ENCODE measurements around the gene ZFP92. TPM values are rescaled to one million over a fixed set of nuclear protein-coding genes. Genes with fewer than 3 reads are reported as not detected.

ZFP92 gene
- total and polyA plus RNA-seq, 2 donors (not counting 3 experiments of a cell fraction or from before 2014, with no cell fraction given) = 0.36 to 1.2 TPM

- H3K4me3 ChIP-seq (replicated peaks in 1 of 3; ENCODE audit: insufficient read depth in 1 of 3, low read depth in 1 of 3, low read length in 3 of 3) = no peak overlapping the region
- no peaks in the 10 kb centered on the region for H3K79me2 ChIP-seq (ENCODE audit: control insufficient read depth, insufficient read depth, low read length)
- no peaks in the 10 kb centered on the region for H3K9me1 ChIP-seq (replicated peaks; ENCODE audit: control insufficient read depth, extremely low read depth, insufficient read depth, low read length)
- no peak overlapping the region for H2AFZ ChIP-seq (ENCODE audit: low read depth, low read length)
- TF ChIP-seq EZH2 (IDR thresholded peaks at IDR 0.05; ENCODE audit: borderline replicate concordance, low read depth, low read length, severe bottlenecking) = no peak
- TF ChIP-seq POLR2AphosphoS5 (IDR thresholded peaks at IDR 0.05; ENCODE audit: insufficient read depth, low read depth, low read length) = no peak
- TF ChIP-seq MYC (IDR thresholded peaks at IDR 0.05; ENCODE audit: low read depth, low read length) = no peak
- TF ChIP-seq POLR2A (IDR thresholded peaks at IDR 0.05; ENCODE audit: low read depth, low read length) = no peak
- no peak for TF ChIP-seq CTCF (IDR thresholded peaks at IDR 0.05; ENCODE audit: extremely low read depth in 1 of 2, insufficient read depth in 1 of 2, low read depth in 1 of 2, low read length in 2 of 2)
- TF ChIP-seq GATA2 (IDR thresholded peaks at IDR 0.05; ENCODE audit: insufficient read depth, insufficient read length, low read depth, low read length) = no peak
- H3K4me1 ChIP-seq (ENCODE audit: control insufficient read depth, extremely low read depth, insufficient read depth, low read length) = no peaks in the 10 kb centered on the region
- H4K20me1 ChIP-seq (replicated peaks; ENCODE audit: control insufficient read depth, extremely low read depth, insufficient read depth, low read length) = no peaks in the 10 kb centered on the region
- ChIA-PET POLR2A (no interaction called here), CTCF (no interaction called here)
- H3K27ac ChIP-seq (ENCODE audit: insufficient read depth, low read depth, low read length) = no peak overlapping the region
- H3K9ac ChIP-seq (replicated peaks; ENCODE audit: extremely low read depth, insufficient read depth, low read length) = no peak overlapping the region
- FAIRE-seq (no peak), DNase-seq (ENCODE audit: low read depth, low spot score) (no peak)
- no peaks in the 10 kb centered on the region for H3K36me3 ChIP-seq (ENCODE audit: control insufficient read depth in 2 of 2, extremely low read depth in 1 of 2, insufficient read depth in 2 of 2, low read length in 2 of 2)
- BruUV-seq (replicated peaks) = no TSS peak
- H3K4me2 ChIP-seq (ENCODE audit: insufficient read depth, low read length) = no peak overlapping the region
- H3K27me3 ChIP-seq (ENCODE audit: control insufficient read depth in 2 of 2, insufficient read depth in 2 of 2, low read length in 2 of 2) = no peaks in the 10 kb centered on the region
- H3K9me3 ChIP-seq (replicated peaks; ENCODE audit: control insufficient read depth, insufficient read depth, low read length) = no peaks in the 10 kb centered on the region
- dilution Hi-C loops (cut with MboI; ENCODE audit: extremely low pct_ligation_motif_present, low sequenced_read_pairs) (no loop called here), intact Hi-C loops (cut with micrococcal nuclease) (no loop called here)
These were observed 23.1 kb upstream of the ZFP92 start for GRCh38 chrX:153387987-153388721.

All from endothelial cell of umbilical vein (primary cell).